Upper lobe of left lung (tissue), 6 donors: ENCODE measurements around the gene KCNIP1. TPM values are rescaled to one million over a fixed set of nuclear protein-coding genes. Genes with fewer than 3 reads are reported as not detected.

Source experiments
- ATAC-seq, 2 donors: fragments of 200-7000 bp; cut with Tn5 transposase; one replicate each; pipeline ENCODE4 v1.9.1; 2022; ENCODE audit warnings: mild to moderate bottlenecking in 2 of 2, moderate library complexity in 2 of 2; ENCODE audit not compliant: low FRiP score in 2 of 2
- DNase-seq, 2 donors: peaks; one replicate each; pipeline ENCODE4 v3.0.0-alpha.2; 2019 to 2020
- H3K27ac ChIP-seq, 4 donors: fragments of 200-600 bp; sonication (generic); one replicate each; pipeline ENCODE4 v1.5.1; 2016 to 2019
- H3K27me3 ChIP-seq, 4 donors: fragments of 200-600 bp; sonication (generic); one replicate each; pipeline ENCODE4 v1.5.1; 2017 to 2019
- H3K36me3 ChIP-seq, 4 donors: fragments of 200-600 bp; sonication (generic); one replicate each; pipeline ENCODE4 v1.5.1; 2016 to 2019
- H3K4me1 ChIP-seq, 4 donors: fragments of 200-600 bp; sonication (generic); one replicate each; pipeline ENCODE4 v1.5.1; 2018 to 2019
- H3K4me3 ChIP-seq, 4 donors: fragments of 200-600 bp; sonication (generic); one replicate each; pipeline ENCODE4 v1.5.1; 2017 to 2019; ENCODE audit warnings: mild to moderate bottlenecking in 2 of 4, moderate library complexity in 1 of 4
- H3K9me3 ChIP-seq, 4 donors: fragments of 200-600 bp; sonication (generic); one replicate each; pipeline ENCODE4 v1.5.1; 2018 to 2019
- EP300 ChIP-seq, 4 donors: sonication (generic); formaldehyde crosslinking; IDR thresholded peaks; one replicate each; pipeline ENCODE4 v1.5.1; 2017; ENCODE audit warnings: antibody characterized with exemption in 4 of 4, control low read depth in 2 of 4
- POLR2A ChIP-seq, 4 donors: fragments of 450-650 bp; IDR thresholded peaks; one replicate each; pipeline ENCODE4 v1.5.1; 2016 to 2017; ENCODE audit warnings: antibody characterized with exemption in 4 of 4, mild to moderate bottlenecking in 2 of 4
- POLR2AphosphoS5 ChIP-seq, 2 donors: sonication (generic); formaldehyde crosslinking; IDR thresholded peaks; one replicate each; pipeline ENCODE4 v1.5.1; 2017; ENCODE audit warnings: antibody characterized with exemption in 2 of 2
- WGBS, 2 donors: methylation state at CpG; one replicate each; pipeline ENCODE4 v1.1.5; 2017 to 2018; 5-methylcytosine and 5-hydroxymethylcytosine counted together
- total RNA-seq, 6 donors: library from RNA; depleted of rRNA in 4 of 6; stranded (reverse); fragments of >200 nt in 4 of 6; gene quantifications; one replicate each; pipeline versions ENCODE4 v1.1.0 to v1.2.1, GENCODE V29; 2016 to 2021
- TF ChIP-seq, protein P1 (sequence below), 6 experiments: fragments of 450-650 bp in 4 of 6; fragments of 200-600 bp in 2 of 6; sonication (generic) in 2 of 6; IDR thresholded peaks; one replicate each; pipeline ENCODE4 v1.5.1; 2016 to 2019; ENCODE audit warnings: antibody characterized with exemption in 6 of 6
- donor health status: DM: no; HTN: no; CAD: no; lungs with moderate emphysema.
- donor health status: DM: no; HTN: yes; CAD: no; lungs with severe emphysema.

The KCNIP1 gene
- total RNA-seq, 6 donors from 2014 or later = 1.9 to 3.3 (median 2.9) TPM; not detected in 1

DNA sequence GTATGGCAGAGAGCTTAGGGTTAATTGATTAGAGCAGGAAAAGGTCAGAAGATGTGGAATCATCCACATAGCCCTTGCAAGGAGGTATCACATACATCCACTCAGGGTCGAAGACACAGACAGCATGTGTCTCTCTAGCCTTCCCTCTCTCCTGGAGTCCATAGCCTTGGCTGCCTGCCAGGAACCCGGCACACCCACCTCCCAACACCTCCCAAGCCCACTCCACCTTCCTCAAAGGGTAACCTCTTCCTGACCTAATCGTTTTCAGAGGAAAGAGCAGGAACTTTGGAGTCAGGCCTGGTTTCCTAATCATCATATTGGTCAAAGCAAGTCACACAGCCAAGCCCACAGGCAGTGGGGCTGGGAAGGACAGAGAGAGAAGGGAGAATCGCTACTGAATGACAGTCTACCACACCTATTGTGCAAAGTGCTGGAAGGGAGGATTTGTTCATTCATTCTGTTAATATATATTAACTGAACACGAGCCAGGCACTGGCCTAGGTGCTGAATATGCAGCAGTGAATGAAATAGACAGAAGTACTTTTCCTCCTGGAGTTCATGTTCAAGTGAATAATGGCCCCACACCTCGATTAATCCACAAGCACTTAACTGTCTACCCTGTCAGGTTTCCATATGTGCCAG lies 107.8 kb downstream of the KCNIP1 start:
- no peaks in the 10 kb centered on the region for H3K4me1 ChIP-seq
- no peak overlapping the region for H3K27ac ChIP-seq
- no peaks in the 10 kb centered on the region for H3K36me3 ChIP-seq
- DNase-seq (no peak), ATAC-seq (peak in 1 of 2 donors; percentile 13)
- no peak for TF ChIP-seq EP300 (IDR thresholded peaks at IDR 0.05)
- TF ChIP-seq, protein P1, sequence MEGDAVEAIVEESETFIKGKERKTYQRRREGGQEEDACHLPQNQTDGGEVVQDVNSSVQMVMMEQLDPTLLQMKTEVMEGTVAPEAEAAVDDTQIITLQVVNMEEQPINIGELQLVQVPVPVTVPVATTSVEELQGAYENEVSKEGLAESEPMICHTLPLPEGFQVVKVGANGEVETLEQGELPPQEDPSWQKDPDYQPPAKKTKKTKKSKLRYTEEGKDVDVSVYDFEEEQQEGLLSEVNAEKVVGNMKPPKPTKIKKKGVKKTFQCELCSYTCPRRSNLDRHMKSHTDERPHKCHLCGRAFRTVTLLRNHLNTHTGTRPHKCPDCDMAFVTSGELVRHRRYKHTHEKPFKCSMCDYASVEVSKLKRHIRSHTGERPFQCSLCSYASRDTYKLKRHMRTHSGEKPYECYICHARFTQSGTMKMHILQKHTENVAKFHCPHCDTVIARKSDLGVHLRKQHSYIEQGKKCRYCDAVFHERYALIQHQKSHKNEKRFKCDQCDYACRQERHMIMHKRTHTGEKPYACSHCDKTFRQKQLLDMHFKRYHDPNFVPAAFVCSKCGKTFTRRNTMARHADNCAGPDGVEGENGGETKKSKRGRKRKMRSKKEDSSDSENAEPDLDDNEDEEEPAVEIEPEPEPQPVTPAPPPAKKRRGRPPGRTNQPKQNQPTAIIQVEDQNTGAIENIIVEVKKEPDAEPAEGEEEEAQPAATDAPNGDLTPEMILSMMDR (IDR thresholded peaks at IDR 0.05) = no peak
- no peak for TF ChIP-seq POLR2A (IDR thresholded peaks at IDR 0.05)
- no peak for TF ChIP-seq POLR2AphosphoS5 (IDR thresholded peaks at IDR 0.05)
- no peaks in the 10 kb centered on the region for H3K27me3 ChIP-seq
- WGBS, 2 donors = 37 to 50% methylated on average over 6 of the region's 6 CpGs
- H3K9me3 ChIP-seq = no peaks in the 10 kb centered on the region
- H3K4me3 ChIP-seq = no peak overlapping the region

DNA sequence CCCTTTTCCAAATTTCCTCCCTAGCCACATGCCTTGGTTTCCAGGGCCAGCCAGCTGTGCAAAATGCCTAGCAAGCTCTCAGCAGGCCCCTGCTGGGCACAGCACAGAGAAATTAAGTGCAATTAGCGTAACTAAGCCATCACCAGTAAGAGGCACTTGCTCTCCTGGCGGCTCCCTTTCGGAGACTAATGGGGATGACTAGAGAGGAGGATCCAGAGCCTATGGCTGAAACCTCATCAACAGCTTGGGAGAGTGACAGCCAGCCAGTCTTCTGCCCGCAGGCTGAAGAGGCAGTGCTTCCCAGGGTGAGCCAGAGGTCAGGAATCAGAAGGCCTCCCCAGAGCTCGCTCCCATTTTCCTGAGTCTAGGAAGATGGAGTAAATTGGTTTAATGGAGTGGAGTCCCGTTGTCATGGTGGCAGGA lies 108.4 kb downstream of the KCNIP1 start:
- Histone ChIP-seq H3K9me3 (no peaks in the 10 kb centered on the region), H3K27ac (no peak overlapping the region), H3K4me1 (no peaks in the 10 kb centered on the region), H3K4me3 (no peak overlapping the region), H3K36me3 (no peaks in the 10 kb centered on the region), H3K27me3 (no peaks in the 10 kb centered on the region)
- WGBS, 2 donors = 80 to 81% methylated on average over 3 to 6 of the region's 6 CpGs
- TF ChIP-seq POLR2A (IDR thresholded peaks at IDR 0.05) (no peak), POLR2AphosphoS5 (IDR thresholded peaks at IDR 0.05) (no peak), EP300 (IDR thresholded peaks at IDR 0.05) (no peak)
- TF ChIP-seq, protein P1 (IDR thresholded peaks at IDR 0.05) = no peak
- DNase-seq = no peak
- no peak for ATAC-seq

GRCh38 chr5:170614065-170614490 lies 110.3 kb downstream of the KCNIP1 start:
- Histone ChIP-seq H3K9me3 (no peaks in the 10 kb centered on the region), H3K4me3 (no peak overlapping the region), H3K27me3 (no peaks in the 10 kb centered on the region), H3K36me3 (no peaks in the 10 kb centered on the region), H3K27ac (no peak overlapping the region), H3K4me1 (peaks cover 0 to 7% (median 4%) of the 10 kb centered on the region in 4 donors)
- ATAC-seq (no peak), DNase-seq (no peak)
- 45 to 53% methylated on average over 2 to 5 of the region's 5 CpGs for WGBS, 2 donors
- TF ChIP-seq EP300 (IDR thresholded peaks at IDR 0.05) = no peak
- TF ChIP-seq, protein P1 (IDR thresholded peaks at IDR 0.05) = no peak

- Histone ChIP-seq H3K27ac (no peak overlapping the region), H3K4me3 (no peak overlapping the region), H3K27me3 (no peaks in the 10 kb centered on the region), H3K36me3 (no peaks in the 10 kb centered on the region), H3K4me1 (peaks cover 0 to 7% (median 4%) of the 10 kb centered on the region in 4 donors), H3K9me3 (no peaks in the 10 kb centered on the region)
- WGBS, 2 donors = 77 to 84% methylated on average over 7 of the region's 7 CpGs
- TF ChIP-seq POLR2AphosphoS5 (IDR thresholded peaks at IDR 0.05) = no peak
- TF ChIP-seq, protein P1 (IDR thresholded peaks at IDR 0.05) = no peak
- TF ChIP-seq EP300 (IDR thresholded peaks at IDR 0.05) = no peak
- no peak for TF ChIP-seq POLR2A (IDR thresholded peaks at IDR 0.05)
- ATAC-seq (no peak), DNase-seq (no peak)
These were observed 110.9 kb downstream of the KCNIP1 start for GRCh38 chr5:170614720-170615119.
